HG03565 (cell line): Measurements from ENCODE around the gene IRGC.
"Not testable (repeated sequence)": the region's sequence is repeated elsewhere in the genome, so short reads cannot be mapped to it uniquely, and the experiment has no call there.

Source experiments
- ATAC-seq: cut with Tn5 transposase; IDR thresholded peaks from one replicate; pipeline ENCODE4 v1.9.1; 2021; ENCODE audit warnings: mild to moderate bottlenecking, moderate library complexity; ENCODE audit not compliant: unreplicated experiment

IRGC gene, protein sequence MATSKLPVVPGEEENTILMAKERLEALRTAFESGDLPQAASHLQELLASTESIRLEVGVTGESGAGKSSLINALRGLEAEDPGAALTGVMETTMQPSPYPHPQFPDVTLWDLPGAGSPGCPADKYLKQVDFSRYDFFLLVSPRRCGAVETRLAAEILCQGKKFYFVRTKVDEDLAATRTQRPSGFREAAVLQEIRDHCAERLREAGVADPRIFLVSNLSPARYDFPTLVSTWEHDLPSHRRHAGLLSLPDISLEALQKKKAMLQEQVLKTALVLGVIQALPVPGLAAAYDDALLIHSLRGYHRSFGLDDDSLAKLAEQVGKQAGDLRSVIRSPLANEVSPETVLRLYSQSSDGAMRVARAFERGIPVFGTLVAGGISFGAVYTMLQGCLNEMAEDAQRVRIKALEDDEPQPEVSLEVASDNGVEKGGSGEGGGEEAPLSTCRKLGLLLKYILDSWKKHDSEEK

DNA sequence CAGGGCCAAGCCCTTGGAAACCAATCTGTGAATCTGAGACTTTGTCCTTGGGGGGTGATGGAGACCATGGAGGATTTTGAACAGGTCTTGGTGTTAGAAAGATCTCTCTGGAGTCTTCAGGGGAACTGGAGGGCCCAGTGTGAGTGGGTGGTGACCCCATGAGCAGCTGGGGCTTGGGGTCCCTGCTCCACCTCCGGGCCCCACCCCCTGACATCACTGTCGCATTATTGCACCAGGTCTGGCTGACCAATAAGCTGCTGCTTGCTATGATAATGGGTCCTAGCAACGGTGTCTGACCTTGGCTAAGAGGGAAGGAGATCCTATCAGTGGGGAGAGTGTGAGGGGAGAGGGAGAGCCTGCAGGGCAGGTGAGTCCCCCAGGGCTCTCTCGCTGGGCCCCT lies at the start of gene IRGC:
IRGC (plus strand) TSS at position 301 of the 400 bp plus-strand sequence. CDS start 2,483 bp downstream, outside the sequence.
- ATAC-seq: no peak

DNA sequence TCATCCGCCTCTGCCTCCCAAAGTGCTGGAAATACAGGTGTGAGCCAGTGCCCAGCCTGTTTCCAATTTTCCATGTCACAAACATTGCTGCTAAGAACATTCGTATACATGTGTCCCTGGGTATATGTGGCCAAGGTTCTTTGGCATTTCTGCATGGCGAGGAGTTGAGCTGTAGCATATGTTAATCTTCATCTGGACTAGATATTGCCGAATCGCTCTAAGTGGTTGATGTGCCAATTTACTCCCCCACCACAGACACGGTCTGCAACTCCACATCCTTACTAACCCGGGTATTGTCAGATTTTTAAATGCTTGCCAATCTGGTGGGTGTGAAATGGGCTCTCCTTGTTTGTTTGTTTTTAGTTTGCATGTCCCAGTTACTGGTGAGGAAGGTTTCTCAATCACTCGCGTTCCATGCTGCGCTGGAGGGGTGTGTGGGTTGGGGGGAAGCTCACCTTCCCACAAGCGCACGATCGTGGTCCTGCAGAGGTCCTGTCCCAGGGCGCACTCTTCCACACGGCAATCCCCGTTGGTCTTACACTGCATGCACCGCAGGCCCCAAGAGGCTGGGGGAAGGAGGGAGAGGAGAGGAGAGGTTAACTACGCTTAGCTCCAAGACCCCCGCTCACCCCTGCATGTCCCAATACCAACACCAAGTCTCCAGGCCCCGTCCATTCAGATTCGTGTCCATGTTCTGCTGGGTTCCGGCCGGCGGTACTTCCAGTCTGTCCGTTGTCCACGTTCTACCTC lies 48.6 kb upstream of the IRGC start:
- no peak for ATAC-seq

DNA sequence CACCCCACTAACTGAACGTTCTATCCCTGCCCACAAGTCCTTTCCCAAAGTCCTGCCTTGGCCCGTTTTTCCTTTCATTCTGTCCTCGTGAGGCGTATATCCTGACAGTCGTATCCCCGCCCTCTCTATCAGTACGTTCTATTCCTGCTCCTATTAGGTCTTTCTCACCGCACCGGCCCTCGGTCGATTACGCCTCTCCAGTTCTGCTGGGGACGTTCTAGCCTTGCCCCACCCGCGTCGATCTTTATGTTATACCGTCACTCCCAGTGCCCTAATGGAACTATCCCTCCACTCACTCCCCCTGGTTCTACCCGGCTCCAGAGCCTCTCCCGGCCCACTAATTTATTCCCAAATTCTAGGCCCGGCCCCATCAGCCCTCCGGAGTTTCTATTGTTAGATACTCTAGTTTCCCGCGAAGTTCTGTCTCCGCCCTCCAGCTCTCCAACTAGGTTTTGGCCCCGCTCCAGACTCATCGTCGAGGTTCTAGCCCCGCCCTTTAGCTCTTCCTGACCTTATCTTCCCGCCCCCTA lies 47.9 kb upstream of the IRGC start:
- no peak for ATAC-seq

DNA sequence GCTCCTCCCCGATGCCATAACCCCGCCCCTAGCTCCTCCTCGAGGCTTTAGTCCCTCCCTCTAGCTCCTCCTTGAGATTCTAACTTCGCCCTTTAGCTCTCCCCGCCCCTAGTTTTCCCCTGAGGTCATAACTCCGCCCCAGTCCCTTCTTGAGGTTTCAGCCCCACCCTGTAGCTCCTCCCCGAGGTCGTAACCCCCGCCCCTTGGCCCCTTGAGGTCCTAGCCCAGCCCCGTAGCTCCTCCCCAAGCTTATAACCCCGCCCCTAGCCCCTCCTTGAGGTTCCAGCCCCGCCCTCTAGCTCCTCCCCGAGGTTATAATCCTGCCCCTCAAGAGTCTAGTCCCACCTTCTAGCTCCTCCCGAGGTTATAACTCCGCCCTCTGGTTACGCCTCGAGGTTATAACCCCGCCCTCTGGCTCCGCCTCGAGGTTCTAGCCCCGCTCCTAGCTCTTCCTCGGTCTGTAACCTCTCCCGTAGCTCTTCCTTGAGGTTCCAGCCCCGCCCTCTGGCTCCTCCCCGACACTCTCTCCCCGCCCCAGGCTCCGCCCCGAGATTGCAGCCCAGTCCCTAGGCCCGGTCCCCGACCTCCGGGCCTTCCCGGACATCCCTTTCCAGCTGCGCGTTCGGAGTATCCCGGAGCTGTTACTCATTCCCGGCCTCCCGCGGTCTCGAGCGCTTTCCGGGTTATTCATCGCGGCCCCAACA lies 47.3 kb upstream of the IRGC start:
- ATAC-seq: peak; percentile 91

DNA sequence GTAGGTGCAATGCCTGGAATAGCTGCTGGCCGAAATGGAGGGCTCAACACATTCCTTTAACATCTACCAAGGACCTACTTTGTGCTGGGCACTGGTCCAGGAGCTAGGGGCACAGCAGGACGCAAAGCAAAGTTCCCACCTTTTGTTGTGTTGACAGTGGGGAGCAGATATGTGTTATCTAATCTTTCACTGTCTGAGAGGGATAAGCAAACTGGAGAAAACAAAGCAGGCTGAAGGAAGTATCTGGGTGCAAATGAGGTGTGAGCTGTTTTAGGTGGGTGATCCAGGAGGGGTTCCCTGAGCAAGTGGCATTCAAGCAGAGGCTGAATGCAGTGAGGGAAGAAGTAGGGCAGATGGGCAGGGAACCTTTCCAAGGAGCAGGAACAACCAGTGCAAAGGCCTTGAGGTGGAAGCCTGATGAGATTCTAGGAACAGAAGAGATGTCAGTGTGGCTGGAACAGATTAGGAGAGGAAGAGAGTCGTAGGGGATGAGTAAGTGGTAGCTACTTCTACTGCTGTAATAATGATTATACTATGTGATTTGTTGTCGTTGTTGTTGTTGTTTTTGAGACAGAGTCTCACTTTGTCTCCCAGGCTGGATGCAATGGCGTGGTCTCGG lies 43.7 kb upstream of the IRGC start:
- no peak for ATAC-seq

DNA sequence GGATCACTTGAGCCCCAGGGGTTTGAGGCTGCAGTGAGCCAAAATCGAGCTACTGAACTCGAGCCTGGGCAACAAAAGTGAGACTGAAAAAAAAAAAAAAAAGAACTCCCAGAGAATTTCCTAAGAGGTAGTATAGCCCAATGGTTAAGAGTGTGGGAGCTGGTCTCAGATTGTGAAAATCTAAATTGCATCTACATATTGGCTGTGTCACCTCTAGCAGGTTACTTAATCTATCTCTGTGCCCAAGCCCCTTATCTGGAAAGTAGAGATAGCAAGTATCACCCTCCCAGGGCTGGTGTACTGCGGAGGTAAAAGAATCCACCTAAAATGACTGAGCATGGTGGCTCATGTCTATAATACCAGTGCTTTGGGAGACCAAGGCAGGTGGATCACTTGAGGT lies 42.2 kb upstream of the IRGC start:
- ATAC-seq: no peak

DNA sequence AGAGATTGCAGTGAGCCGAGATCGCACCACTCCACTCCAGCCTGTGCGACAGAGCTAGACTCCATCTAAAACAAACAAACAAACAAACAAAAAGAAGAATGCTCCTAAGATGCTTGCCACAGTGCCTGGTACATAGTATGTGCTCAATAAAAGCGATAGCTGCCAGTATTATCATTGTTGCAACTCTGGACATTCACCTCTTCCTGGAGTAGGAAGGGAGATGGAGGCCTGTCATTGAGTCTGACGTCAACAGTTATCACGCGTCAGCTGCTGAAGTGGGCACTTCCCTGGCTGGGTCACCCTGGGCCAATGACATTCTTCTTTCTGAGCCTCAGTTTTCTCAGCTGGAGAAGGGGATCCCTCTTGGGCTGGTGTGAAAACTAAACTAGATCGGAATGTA lies 41.7 kb upstream of the IRGC start:
- no peak for ATAC-seq

DNA sequence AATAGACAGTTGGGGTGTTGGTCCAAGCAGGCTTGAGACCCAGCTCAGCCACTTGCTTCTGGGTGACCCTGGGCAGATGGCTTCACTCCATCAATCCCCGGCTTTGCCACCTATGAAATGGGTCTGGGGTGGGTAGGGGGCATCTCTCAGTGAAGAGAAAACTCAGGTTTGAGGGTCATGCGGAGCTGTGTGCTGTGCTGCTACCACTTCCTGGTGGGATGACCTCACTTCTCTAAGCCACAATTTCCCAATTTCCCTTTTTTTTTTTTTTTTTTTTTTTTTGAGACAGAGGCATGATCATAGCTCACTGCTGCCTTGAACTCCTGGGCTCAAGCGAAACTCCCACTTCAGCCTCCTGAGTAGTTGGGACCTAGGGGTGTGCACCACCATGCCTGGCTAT lies 41.3 kb upstream of the IRGC start:
- ATAC-seq: no peak

DNA sequence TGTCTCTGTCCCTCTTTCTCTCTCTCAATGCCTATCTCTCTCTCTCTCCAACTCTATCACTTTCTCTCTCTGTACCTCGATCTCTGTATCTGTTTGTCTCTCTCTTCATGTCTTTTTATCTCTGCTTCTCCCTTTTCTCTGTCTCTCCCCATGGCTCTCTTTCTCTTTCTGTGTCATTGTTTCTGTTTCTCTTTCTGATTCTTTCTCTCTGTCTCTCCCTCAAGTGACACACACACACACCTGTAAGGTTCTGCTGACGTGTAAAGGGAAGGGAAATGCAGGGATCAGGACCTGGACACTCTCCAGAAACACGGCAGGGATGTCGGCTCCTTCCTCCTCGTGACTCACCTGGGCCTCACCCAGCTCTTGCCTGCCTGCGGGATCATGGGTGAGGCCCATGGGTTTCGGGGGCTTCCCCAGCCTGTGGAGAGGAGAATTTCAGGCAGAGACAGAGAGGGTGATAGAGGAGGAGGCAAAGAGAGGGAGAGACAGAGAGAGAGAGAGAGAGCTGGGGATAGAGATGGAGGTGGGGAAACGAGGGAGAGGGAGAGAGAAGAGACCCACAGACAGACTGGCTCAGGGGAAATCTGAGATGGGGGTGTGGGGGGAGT lies 40.5 kb upstream of the IRGC start:
- no peak for ATAC-seq

DNA sequence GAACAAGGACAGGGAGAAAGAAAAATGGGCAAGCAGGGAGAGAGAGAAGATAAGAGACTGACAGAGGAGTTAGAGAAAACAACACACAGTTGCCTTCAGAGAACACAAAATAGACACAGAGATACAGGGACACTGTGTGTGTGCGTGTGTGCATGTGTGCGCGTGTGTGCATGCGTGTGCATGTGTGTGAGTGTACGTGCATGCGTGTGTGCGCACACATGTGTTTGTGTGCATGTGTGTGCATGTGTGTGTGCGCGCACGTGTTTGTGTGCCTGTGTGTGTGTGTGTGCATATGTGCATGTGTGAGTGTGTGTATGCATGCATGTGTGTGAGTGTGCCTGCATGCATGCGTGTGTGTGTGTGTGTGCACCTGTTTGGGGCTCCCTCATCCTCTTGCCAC lies 40.0 kb upstream of the IRGC start:
- no peak for ATAC-seq

DNA sequence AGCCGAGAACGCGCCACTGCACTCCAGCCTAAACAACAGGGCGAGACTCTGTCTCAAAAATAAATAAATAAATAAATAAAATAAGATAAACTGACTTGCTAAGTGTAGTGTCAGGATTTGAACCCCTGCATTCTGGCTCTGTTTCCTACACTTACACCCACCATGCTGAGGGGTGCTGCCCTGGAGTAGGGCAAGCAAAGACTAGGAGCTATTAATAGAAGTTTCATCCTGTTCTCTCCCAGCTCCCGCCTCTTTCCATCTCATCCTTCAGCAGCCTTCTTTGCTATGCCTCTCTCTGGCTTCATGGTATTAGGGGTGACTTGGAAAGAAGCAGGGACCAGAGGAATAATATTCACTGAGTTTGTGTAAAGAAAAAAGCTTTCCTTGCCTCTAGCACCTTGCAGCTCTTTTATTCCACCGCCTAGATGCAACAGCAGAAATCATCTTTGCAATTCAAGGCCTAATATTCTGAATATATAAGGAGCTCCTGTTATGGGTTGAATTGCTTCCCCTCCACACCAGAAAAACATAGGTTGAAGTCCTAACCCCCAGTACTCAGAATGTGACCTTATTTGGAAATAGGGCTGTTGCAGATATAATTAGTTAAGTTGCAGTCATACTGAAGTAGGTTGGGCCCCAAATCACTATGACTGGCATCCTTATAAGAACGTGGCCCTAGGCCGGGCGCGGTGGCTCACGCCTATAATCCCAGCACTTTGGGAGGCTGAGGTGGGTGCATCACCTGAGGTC lies 37.2 kb upstream of the IRGC start:
- no peak for ATAC-seq

DNA sequence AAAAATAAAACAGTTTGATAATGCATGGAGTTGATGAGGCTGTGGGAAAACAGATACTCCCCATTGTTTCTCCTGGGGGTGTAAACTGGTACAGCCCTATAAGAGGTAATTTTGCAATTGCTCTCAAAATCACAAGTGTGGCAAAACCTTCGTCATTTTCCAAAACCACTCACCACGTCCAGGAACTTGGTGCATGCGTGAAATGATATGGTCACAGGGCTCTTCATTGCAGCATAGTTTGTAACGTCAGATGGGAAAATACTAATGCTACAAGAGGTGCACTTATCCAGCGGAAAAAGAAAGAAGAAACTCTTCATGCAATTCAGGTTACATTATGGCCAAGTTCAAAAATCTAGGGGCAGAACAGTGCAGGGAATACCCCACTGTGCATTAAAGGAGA lies 34.1 kb upstream of the IRGC start:
- ATAC-seq: no peak

DNA sequence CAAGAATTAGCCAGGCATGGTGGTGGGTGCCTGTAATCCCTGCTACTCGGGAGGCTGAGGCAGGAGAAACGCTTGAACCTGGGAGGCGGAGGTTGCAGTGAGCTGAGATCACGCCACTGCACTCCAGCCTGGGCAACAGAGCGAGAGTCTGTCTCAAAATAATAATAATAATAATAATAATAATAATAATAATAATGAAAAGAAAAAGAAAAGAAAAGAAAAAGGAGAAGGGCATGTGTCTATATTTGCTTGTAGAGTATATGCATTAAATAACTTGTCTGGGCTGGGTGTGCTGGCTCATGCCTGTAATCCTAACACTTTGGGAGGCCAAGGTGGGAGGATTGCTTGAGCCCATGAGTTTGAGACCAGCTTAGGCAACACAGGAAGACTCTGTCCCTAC lies 33.6 kb upstream of the IRGC start:
- ATAC-seq: not testable (repeated sequence)

DNA sequence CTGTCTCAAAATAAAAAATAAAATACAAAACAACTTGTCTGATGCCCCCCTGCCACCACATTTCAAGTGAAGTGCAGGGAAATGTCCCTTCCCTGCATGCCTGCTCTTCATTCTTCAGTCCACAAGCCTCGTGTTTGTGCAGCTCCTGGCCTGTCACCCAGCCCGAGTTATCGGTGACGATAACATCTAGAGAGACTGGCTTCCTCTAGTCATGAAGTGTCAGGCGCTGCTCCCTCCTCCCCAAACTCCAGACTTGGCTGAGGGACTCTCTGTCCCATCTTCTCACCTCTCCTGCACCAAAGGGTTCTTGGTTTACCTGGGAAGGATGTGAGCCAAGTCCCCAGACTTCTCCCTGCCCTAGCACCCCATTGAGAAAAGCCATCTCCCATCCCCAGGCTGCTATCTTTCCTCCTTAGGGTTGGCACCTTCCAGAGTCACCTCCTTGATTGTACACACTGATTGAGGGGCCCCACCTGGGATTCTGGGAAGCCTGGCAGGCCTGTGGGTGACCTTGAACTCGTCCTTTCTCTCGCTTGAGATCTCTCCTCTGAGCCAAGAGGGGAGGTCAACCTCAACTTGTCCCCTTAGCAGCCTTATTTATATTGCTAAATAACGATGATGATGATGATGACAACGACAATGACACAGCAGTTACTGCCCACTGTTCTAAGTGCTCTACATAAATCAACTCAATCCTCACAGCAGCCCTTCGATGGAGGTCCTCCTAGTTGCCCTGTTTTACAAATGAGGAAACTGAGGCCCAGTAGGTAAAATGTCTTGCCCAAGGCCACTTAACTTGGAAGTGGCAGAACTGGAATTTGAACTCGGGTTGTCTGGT lies 32.8 kb upstream of the IRGC start:
- ATAC-seq: no peak

DNA sequence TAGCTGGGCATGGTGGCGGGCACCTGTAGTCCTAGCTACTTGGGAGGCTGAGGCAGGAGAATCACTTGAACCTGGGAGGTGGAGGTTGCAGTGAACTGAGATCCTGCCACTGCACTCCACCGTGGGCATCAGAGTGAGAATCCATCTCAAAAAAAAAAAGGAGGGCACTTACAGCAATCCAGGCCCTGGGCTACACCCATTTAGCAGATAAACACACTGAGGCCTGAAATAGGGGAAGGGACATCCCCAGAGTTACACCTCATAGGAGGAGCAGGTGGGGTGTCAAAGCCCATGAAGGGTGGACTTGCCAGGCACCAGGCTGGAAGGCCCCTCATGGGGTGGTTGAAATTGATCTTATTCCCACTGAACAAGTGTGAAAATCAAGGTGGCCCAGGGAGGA lies 32.0 kb upstream of the IRGC start:
- no peak for ATAC-seq

DNA sequence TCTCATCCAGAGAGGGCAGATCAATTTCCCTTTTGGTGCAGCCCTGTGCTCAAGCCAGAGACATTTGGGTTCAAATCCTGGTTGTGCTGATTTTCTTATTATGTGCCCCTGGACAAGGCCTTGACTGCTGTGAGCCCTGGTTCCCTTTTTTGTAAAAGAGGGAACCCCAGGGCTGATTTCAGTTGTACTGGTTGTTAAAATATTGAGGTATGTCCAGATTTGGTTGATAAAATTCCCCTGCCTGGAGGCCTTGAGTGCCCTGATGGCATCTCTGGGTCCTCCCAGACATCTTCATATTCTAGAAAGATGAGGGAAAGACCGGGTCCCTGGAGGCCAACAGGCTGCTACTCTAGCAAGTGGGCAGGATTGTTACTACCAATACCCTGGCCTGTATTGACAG lies 31.6 kb upstream of the IRGC start:
- ATAC-seq: no peak

DNA sequence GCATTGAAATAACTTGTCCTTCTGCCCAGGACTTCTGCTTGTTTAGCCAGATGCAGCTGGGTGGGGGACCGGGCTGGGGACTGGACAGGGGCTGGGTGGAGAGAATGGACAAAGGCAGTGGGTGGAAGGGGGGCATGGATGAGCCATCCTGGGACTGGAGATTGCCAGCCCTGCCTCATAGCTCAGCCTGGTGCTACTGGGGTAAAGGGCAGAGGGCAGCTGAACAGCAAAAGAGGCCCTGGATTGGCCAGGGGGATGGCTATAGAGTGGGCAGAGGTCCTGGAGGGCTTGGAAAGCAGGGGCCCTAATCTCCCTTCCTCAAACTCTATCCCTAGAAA lies 28.2 kb upstream of the IRGC start:
- no peak for ATAC-seq

DNA sequence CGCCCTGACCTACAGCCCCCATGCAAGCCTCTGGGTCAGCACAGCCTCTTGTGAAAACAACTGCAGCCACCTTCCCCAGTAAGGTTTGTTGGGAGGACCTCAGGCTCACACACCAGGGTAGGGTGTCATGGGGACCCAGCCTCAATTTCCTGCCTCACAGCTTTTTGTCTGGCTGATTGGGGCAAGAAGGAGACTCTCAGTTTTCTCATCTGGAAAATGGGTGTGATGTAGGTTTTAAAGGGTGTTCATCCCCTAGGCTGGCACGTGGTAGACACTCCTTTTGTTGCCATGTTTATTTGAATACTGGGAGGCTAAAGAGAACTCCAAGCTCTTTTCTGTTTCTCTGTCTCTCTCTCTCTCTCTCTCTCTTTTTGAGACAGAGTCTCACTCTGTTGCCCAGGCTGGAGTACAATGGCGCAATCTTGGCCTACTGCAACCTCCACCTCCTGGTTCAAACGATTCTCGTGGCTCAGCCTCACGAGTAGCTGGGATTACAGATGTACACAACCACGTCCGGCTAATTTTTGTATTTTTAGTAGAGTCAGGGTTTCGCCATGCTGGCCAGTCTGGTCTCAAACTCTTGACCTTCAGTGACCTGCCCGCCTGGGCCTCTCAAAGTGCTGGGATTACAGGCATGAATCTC lies 27.7 kb upstream of the IRGC start:
- ATAC-seq: no peak

DNA sequence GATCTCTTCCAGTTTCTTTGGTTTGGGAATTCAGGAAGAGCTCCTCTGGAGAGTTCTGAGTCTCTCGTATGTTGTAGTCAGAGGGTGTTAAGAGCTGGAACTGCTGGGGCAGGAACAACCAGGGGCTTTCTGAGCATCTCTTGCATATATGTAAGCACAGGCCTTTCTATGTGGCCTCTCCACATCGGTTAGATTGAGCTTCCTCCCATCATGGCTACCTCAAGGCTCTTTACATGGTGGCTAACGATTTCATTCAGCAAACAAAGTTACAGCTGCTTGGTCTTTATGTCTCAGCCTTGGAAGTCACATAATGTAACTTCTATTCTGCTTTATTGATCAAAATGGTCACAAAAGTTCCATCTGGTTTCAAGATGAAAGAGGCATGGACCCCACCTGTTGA lies 25.4 kb upstream of the IRGC start:
- no peak for ATAC-seq
